ENCODE results near the gene BAX. TPM values are rescaled to one million over a fixed set of nuclear protein-coding genes. Genes with fewer than 3 reads are reported as not detected.

BAX gene
- total RNA-seq, 4 donors from 2014 or later, result 16.5 to 84.5 (median 39.5) TPM

DNA sequence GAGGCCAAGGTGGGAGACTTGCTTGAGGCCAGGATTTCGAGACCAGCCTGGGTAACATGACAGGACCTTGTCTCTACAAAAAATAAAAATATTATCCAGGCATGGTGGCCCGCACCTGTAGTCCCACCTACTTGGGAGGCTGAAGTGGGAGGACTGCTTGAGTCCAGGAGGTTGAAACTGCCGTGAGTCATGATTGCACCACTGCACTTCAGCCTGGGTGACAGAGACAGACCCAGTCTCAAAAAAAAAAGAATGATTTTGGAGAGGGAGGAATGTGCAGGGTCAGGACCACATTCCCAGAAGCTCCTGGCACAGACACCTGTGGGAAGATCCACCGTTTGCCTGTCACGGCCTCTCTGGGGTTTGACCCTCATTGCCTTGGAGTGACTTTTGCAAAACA lies 9.3 kb upstream of the BAX start:
- Histone ChIP-seq H3K4me3 (no peak overlapping the region), H3K9me3 (no peaks in the 10 kb centered on the region), H3K4me1 (no peaks in the 10 kb centered on the region), H3K27me3 (no peaks in the 10 kb centered on the region), H3K27ac (no peak overlapping the region), H3K36me3 (no peaks in the 10 kb centered on the region)
- no peak for DNase-seq
- TF ChIP-seq POLR2A (IDR thresholded peaks at IDR 0.05), result no peak
- TF ChIP-seq, protein P1, sequence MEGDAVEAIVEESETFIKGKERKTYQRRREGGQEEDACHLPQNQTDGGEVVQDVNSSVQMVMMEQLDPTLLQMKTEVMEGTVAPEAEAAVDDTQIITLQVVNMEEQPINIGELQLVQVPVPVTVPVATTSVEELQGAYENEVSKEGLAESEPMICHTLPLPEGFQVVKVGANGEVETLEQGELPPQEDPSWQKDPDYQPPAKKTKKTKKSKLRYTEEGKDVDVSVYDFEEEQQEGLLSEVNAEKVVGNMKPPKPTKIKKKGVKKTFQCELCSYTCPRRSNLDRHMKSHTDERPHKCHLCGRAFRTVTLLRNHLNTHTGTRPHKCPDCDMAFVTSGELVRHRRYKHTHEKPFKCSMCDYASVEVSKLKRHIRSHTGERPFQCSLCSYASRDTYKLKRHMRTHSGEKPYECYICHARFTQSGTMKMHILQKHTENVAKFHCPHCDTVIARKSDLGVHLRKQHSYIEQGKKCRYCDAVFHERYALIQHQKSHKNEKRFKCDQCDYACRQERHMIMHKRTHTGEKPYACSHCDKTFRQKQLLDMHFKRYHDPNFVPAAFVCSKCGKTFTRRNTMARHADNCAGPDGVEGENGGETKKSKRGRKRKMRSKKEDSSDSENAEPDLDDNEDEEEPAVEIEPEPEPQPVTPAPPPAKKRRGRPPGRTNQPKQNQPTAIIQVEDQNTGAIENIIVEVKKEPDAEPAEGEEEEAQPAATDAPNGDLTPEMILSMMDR (IDR thresholded peaks at IDR 0.05), result no peak
- intact Hi-C loops (cut with DNase I; ENCODE audit: low total_unique reads), result no loop called here

DNA sequence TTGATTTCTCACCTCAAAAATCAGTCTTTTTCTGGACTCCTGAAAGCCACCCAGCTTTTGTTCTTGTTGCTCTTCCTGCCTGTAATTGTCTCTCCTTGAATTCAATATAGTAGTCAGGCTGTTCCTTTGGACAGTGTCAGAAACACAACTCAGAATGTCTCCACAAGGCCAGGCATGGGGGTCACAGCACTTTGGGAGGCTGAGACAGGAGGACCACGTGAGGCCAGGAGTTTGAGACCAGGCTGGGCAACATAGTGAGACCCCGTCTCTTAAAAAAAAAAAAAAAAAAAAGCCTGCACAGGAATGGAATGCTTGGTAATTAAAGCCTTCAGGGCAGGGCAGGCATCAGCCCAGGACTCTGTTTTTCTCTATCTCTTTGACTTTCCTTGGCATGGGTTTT lies 8.9 kb upstream of the BAX start:
- Histone ChIP-seq H3K9me3 (no peaks in the 10 kb centered on the region), H3K4me1 (no peaks in the 10 kb centered on the region), H3K36me3 (no peaks in the 10 kb centered on the region), H3K4me3 (no peak overlapping the region), H3K27me3 (no peaks in the 10 kb centered on the region), H3K27ac (no peak overlapping the region)
- TF ChIP-seq, protein P1 (IDR thresholded peaks at IDR 0.05), result no peak
- no peak for TF ChIP-seq POLR2A (IDR thresholded peaks at IDR 0.05)
- intact Hi-C loops (cut with DNase I; ENCODE audit: low total_unique reads), result no loop called here
- no peak for DNase-seq

DNA sequence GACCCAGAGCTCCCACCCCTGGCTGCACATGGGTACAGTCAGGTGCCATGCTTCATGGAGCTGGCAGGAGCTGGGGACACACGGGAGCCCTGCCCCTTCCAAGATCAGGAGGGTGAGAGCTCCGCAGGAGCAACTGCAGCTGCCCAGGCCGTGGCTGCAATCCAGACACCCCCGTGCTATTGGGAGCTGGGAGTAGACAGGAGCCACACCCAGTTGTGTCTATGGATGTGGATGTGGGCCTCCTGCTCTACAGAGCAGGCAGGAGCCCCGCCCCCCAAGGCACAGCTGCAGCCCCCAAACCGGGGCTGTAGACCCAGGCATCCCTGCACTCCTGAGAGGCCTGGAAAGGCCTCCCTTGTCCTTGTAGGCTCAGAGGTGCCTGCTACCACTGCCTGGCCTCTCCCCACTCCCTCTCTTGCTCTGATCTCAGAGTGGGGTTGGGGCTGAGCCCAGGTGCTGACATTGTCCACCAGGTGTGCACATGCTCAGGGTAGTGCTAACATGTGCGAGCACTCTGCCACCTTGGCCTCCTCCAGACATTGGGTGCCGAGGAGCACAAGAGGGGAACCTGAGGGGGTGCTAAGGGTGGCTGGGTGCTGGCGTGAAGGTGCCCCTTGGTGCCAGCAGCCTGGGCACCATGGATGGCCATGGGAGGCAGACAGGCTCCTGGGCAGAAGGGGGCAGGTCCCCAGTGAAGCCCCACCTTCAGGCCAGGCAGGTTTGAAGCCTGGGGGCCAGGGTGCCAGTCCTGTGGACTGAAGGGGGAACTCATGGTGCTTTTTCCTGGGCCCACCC lies 8.0 kb upstream of the BAX start:
- Histone ChIP-seq H3K27me3 (no peaks in the 10 kb centered on the region), H3K36me3 (no peaks in the 10 kb centered on the region), H3K9me3 (no peaks in the 10 kb centered on the region), H3K4me3 (no peak overlapping the region), H3K4me1 (no peaks in the 10 kb centered on the region), H3K27ac (no peak overlapping the region)
- TF ChIP-seq, protein P1 (IDR thresholded peaks at IDR 0.05), result no peak
- no peak for TF ChIP-seq POLR2A (IDR thresholded peaks at IDR 0.05)
- intact Hi-C loops (cut with DNase I; ENCODE audit: low total_unique reads), result no loop called here
- DNase-seq, result no peak

DNA sequence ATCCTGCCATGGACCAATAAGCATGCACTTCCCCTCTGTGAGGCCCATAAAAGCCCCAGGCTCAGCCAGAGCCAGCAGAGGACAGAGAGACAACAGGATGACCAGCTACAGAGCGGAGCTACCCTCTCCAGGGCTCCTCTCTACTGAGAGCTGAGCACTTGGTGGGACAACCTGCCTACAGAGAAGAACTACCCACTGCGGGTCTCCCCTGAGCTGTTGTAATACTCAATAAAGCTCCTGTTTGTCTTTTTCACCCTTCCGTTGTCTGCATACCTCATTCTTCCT lies 7.5 kb upstream of the BAX start:
- Histone ChIP-seq H3K4me3 (no peak overlapping the region), H3K27me3 (no peaks in the 10 kb centered on the region), H3K9me3 (no peaks in the 10 kb centered on the region), H3K4me1 (no peaks in the 10 kb centered on the region), H3K27ac (no peak overlapping the region), H3K36me3 (no peaks in the 10 kb centered on the region)
- TF ChIP-seq POLR2A (IDR thresholded peaks at IDR 0.05), result no peak
- TF ChIP-seq, protein P1 (IDR thresholded peaks at IDR 0.05), result no peak
- DNase-seq, result no peak
- intact Hi-C loops (cut with DNase I; ENCODE audit: low total_unique reads), result no loop called here

DNA sequence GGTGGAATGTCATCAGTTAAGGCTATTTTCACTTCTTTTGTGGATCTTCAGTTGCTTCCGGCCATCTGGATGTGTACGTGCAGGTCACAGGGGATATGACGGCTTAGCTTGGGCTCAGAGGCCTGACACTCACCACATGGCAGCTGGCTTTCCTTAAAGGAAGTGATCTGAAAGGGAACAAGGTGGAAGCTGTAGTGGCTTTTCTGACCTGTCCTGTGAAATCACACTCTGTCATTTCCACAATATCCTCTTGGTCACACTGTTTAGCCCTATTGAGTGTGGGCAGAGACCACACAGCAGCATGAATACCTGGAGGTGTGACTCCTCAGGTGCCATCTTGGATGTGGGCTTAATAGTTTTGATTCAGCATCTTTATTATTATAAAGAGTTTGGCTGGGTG lies 4.5 kb upstream of the BAX start:
- no peaks in the 10 kb centered on the region for H3K36me3 ChIP-seq
- no peak for TF ChIP-seq POLR2A (IDR thresholded peaks at IDR 0.05)
- TF ChIP-seq, protein P1 (IDR thresholded peaks at IDR 0.05), result no peak
- no peak overlapping the region for H3K4me3 ChIP-seq
- H3K27ac ChIP-seq, result no peak overlapping the region
- H3K4me1 ChIP-seq, result peaks cover 0 to 1% of the 10 kb centered on the region in 2 donors
- intact Hi-C loops (cut with DNase I; ENCODE audit: low total_unique reads), result loop anchor here (10.0 kb wide), 1 partner anchor 305 kb away; the partner anchor contains the start of gene CA11
- no peaks in the 10 kb centered on the region for H3K9me3 ChIP-seq
- DNase-seq, result no peak
- H3K27me3 ChIP-seq, result no peaks in the 10 kb centered on the region
